GM18907 (cell line): ENCODE results near the gene RTN4RL2.

Experiments
- ATAC-seq: cut with Tn5 transposase; IDR thresholded peaks from one replicate; pipeline ENCODE4 v1.9.1; 2021; ENCODE audit warnings: mild to moderate bottlenecking, moderate library complexity; ENCODE audit not compliant: unreplicated experiment

The RTN4RL2 gene

DNA sequence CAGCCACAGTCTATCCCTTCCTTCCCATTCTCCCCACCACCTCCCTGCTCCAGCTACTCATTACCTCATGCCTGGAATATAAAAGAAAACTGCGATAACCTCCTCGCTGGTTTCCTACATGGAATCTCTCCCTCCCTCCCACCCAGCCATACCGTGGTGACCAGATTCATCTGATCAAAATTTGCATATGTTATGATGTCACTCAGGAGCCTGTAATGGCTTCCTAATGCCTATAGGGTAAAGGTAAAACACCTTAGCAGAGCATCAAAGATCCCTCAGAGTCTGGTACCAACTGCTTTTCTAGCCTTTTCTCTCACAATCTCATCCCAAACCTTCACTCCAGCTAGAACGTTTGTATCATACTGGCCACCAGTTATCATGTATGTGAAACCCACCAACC is 19.6 kb downstream of the RTN4RL2 start:
- ATAC-seq: no peak

DNA sequence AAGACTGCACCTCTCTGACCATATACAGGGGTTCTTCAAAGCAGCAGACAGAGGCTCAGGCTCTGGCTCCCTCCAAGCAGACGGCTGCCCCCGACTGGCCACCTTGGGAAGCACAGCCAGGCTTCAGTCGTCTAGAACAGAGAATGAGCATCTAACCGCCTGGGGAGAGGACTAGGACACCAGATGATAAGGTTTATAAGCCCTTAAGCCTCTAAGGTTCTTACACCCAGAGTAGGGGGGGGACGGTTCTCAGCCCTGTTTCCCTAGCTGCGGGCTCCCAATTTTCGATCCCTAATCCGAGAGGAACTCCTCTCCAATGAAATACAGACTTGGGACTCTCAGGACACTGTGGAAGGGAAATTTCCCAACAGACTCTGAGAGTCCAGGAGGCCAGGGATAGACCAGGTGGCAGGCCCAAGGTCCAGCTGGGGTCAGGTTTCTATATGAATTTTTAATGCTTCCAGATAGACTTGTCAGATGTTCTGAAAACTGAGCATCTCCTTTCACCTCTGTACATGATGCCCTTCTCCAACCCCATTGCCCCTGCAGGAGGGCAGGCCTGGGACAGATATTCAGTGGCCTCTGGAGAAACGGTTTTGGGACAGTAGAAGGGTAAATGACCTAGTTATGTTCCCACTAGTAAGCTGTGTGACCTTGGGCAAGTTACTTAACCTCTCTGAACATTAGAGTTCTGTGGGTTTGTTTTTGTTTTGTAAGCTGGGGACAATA is 20.2 kb downstream of the RTN4RL2 start:
- peak; percentile 28 for ATAC-seq

DNA sequence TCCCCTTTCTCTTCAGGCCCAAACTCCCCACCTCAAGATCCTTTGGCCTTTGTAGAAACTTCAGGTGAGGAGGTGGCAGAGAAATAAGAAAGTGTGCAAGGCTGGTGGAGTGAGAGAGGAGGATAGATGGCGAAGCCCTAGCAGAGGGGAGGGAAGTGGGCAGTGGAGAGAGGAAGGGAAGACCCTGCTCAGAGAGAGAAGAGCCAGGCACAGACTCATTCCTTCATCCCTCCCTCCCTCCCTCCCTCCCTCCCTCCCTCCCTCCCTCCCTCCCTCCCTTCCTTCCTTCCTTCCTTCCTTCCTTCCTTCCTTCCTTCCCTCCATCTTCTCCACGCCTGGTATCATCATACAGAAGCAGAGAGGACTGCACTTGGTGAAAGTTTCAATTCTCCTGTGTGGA is 21.0 kb downstream of the RTN4RL2 start:
- no peak for ATAC-seq

DNA sequence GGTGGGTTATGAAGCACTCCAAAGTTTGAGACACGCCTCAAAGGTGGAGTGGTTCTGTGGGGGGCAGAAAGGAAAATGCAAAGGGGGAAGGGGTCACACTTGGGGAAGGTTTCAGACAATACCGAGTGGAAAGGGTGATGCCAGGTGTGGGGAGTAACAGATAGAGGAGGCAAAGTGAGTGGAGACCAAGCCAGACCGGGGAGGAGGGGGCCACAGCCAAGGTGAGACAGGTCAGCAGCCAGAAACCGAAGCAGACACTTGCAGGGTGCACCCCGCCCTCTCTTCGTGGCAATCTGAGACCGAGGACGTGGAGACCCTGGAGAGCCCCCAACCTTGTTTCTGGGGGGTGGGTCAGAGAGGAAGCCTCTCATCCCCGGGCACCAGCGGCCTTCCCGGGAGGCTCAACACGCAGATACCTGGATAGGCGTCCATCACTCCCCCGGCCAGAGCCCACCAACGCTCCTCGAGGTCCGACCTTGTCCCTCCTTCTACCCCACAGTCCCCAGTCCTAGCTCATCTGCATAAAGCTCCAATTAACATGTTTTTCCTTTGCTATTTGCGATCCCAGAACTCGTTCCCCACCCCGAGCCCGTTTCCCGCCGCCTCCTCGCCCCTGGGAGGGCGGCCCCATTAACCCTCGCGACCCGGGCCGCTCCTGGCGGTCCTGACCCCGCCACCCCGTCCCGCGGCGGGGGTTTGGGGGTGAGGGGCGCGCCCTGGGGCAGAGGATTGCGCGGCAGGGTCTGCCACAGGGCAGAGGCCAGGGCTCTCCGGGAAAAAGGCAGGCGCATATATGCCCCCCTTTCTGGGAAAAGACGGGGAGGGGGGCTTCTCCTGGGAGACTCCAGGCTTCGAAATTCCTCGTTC is 21.8 kb downstream of the RTN4RL2 start:
- ATAC-seq: no peak

DNA sequence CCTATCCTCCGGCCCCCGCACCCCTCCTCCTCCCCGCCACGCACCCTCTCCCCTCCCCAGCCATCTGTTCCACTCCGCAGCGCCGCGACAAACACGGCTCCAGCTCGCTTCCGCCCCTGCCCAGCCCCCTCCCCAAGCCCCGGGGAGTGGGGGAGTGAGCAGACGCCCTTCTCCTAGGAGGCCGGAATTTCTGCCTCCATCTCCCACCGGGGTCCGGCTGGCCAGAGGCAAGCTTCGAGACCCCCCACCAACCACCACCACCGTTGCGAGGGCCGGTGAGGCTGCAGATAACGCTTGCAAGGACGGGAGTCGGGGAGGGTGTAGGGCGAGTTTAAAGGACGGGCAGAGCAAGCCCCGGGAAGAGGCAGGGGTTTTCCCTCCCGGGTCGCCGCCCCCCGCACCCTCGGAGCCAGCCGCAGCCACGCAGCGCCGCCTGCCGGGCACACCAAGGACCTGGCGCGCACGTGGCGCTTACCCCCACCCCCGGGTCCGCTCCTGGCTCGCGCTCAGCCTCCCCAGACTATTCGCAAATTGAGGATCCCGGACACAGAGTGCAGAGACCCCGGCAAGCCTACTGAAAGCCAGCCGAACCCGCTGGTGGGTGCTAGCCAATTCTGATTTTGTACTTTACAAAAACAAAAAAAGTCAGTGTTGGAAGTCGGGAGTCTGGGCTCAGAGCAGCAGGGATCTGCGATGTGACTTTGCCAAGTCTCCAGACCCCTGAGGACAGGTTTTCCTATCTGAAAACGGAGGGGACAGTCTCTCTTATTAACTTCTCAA is 22.6 kb downstream of the RTN4RL2 start:
- peak; percentile 48 for ATAC-seq

DNA sequence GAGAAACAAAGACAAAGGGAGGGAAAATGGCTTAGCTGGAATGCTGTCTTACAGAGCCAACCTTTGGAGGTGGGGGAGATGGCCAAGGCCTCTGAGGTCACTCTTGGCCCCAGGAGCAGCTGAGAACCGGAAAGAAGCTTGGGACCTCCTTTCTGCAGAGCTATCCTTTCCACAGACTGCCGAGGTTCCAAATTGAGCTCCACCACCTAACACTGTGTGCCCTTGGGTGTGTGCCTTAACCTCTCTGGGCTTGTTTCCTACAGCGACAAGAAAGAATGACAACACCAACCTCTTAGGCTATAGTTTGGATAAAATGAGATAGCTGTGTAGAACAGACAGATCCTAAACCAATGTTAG is 23.2 kb downstream of the RTN4RL2 start:
- no peak for ATAC-seq

DNA sequence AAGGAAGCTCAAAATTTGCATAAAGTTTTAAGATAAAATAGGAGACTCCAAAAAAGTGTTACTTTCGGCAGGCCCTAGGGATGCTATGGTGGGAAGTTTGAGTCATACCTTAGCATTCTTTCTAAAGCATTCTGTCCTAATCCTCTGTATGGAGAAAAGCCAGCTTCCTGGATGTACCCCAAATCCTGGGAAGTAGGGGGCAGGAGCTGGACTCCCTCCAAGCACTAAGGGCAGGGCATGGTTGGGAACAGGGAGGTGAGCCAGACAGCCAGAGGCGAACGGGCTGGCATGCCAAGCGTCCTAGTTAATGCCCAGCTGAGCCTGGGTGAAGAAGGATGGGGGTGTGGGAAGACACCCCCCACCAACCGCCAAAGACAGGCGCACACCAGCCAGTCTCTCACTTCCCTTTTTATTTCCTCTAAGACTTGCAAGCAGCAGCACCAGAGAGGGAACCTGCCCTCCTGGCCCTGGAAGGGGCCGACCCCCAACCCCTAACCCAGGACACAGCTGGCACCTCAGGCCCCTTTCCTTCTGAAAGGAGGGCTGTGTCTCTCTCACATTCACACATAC is 23.9 kb downstream of the RTN4RL2 start:
- ATAC-seq: peak; percentile 79

DNA sequence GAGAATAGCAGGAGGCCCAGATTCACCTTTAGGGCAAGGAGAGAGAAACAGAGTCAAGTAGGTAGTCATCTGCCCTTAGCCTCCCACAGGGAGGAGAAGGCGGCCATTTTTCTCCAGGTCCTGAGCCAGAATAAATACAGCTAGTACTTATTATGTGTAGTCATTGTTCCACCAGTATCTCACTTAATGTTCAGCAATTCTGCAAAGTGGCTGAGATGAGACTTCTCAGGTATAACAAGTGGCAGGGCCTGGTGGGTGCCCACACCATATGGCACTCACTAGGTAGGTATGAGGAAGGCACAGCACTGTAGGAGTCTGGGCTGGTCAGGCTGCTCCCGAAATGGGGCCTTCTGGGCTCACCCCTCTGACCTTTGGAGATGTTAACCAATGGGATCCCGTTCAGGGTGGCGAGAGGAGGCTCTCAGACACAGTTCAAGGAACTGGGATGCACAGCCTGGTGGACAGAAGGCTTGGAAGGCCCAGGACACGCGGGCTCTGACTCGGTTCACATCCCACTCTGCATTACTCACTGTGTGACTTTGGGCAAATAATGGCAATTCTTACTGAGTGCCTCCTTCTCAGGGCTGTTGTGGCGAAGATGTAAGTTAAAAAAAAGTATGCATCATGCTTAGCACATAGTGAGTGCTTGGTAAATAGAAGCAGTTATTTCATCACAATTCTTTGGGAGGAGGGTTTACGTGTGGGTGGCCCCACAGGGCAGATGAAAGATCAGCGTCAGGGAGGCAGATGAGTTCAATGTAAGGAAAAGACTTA is 25.1 kb downstream of the RTN4RL2 start:
- ATAC-seq: no peak

DNA sequence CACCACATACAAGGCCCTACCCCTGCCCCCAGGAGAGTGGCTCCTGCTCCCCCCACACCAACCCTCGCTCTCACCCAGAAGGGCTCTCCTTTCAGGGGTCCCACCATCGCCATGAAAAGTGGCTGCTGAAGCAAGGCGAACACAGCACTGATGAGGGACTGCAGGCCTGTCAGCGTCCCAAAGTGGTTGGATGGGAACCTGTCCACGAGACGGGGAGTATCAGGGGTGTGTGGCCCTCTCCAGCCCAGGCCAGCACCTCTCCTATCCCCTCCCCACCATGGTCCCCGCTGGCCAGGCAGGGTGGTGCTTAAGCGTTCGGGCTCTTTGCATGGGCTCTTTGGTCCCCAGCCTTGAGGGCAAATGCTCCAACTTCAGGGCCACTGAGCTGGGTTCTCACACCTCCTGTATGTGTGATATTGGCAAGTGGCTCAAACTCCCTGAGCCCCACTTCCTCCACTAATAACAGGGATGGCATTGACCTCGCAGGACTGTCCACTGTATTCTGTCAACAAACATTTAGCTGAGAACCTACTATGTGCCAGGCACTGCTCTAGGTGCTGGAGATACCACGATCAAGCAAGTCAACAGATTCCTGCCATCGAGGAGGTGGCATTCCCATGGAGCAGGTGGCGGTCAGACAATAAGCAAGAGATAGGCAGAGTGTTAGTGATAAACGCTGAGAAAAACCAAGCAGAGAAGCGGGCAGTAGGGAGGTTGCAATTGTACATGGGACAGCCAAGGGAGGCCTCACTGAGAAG is 26.9 kb downstream of the RTN4RL2 start:
- ATAC-seq: no peak

DNA sequence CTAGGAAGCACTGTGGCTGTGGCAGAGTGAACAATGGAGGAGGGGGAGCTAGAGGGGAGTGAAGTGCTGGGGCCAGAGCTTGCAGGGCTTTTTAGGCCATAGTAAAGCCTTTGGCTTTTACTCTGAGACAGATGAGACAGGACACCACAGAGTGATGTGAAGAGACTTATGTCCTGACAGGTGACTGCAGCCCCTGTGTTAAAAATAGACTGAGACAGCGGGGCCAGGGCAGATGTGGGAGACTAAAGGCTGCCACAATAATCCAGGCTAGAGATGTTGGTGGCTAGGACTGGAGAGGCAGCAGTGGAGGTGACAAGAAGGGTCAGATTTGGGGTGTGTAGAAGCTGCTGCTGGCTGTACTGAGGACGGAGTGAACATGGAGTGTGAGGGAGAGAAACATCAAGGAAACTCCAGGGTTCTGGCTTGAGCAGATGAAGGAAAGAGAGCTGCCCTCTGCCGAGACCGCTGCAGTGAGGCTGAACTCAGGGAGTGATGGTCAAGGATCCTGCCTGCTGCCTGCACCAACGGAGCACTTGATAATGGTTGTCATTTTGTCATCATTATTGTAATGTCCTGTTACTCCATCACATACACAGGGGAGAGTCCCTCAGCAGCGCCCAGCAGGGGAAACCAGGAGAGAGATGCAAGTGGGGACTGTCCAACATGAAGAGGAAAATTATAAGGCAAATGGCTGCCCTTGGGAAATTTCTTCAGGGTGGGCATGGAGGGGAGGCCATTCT is 27.8 kb downstream of the RTN4RL2 start:
- ATAC-seq: no peak

DNA sequence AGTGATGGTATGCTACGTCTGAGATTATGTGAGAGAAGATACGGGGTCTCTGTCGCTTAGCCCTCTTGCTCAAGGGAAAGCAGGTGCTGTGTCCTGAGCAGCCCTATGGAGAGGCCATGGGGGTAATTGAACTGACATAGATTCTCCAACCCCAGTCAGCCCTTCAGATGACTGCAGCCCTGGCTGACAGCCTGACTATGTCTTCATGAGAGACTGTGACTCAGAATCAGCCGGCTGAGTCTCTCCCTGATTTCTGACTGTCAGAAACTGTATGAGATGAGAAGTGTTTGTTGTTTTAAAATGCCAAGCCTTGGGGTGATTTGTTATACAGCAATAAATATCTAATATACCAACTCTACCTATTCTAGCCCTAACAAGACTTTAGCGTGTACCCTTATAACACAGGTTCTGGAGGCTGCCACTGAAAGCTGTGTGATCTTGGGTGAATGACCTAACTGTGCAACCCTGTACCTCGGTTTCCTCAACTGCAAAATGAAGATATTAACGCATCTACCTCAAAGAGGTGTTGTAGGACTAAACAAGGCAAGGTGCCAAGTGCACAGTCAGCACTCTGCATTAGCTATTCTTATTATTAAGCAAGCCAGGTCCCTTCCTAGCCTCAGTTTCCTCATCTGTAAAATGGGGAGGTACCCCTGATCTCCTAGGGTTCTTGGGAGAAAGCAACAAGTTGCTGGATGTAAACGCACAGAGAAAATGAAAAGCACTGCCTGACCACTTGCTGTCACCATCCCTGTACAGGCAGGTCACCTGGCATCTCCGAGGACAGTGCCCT is 30.3 kb downstream of the RTN4RL2 start:
- no peak for ATAC-seq

DNA sequence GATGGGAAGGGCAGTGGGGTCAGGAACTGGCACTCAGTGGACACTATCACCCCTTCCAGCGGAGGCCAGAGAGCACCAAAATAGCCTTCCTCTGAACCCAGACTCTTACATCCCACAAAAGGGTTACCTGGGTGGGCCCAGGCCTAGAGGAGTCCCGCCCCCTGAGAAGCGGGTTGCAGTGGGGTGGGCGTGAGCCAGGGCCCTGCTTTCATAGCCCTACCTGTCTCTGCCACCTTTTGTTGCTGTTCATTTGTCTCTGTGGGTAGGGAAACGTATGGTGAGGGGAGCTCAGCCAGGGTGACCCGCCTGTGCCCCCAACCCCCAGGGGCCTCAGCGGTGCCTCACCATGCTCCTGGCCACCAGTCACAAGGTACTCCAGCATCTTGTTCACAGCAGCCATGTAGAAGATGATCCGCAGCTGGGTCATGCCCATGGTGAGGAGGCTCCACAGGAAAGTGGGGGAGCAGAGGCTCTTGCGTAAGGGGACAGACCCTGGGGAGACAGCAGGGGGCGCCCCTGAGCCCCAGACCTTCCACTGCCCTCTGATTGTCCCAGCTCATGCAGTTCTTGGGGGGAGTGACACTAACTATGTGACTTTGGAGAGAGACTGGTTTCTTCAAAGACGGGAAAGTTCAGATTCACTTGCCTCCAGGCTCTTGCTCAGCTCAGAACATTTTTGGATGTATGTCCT is 31.2 kb downstream of the RTN4RL2 start:
- ATAC-seq: no peak

DNA sequence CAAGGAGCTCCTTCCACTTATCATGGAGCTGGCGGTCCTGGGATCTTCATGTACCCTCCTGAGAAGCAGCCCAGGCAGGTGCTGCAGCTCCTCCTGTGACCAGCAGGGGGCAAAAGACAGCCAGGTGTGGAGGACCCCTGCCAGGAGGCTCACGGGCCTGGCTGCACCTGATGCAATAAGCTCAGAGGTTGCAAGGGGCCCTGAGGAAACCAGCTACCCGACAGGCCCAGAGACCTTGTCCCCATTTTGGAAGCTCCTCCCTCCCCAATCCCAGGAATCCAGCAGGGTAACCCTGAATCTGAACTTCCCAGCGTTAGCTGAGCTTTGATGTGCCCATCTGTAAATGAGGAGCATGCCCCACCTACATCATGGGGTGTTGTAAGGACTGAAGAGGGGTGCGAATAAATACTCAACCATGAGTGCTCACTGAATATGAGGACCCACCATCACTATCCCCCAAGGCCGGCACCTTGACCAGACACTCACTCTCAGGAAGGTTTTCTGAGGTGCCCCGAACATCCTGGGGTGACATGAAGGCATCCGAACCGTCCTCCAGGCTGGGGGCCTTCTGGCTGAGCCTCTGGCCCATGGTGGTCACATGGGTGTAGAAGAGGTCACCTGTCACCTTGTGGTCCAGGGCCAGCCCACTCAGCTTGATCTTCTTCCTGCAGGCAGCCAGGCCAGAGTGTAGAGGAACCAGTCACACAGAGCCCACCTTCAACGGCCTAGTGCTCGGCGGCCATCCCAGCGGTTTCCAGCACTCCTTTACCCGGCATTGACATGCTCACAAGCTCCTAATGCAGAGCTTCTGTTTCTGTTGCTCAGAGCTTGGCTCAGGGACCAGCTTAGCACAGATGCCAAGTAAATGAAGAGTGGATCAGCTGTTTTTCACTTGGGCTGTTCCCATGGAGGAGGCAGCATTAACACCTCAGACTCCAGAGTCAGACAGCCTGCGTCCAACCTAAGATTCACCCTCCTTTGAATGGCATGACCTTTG is 33.5 kb downstream of the RTN4RL2 start:
- ATAC-seq: peak; percentile 74

DNA sequence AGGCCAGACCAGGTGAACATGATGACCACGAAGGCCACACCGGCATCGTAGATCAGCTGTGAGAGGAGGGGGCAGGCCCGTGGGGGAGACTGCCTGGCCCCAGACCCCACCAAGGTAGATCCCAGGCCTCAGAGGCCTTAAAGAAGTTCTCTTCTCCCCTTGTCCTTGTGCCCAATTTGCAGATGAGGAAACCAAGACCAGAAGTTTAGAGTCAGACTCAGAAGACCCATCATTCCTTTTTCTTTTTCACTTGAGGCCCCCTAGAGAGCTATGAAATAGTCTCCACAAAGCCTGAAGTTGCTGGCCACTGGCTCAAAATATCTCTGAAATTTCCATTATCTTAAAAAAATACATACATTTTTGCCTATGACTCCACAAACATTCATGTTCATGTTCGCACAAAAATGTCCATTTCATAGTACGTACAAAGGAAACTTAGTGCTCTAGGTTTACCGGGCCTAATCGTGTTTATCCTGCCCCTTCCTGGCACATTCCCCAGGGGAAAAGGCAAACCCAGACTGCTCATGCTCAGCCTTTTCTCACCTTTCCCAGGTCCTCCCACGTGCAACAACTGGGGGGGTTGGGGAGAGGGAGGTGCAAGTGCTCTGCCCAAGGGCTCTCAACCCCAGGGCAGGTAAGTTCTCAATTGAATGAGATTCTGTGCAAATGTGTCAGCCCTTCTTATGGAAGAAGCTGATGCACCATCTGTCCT is 35.9 kb downstream of the RTN4RL2 start:
- no peak for ATAC-seq

DNA sequence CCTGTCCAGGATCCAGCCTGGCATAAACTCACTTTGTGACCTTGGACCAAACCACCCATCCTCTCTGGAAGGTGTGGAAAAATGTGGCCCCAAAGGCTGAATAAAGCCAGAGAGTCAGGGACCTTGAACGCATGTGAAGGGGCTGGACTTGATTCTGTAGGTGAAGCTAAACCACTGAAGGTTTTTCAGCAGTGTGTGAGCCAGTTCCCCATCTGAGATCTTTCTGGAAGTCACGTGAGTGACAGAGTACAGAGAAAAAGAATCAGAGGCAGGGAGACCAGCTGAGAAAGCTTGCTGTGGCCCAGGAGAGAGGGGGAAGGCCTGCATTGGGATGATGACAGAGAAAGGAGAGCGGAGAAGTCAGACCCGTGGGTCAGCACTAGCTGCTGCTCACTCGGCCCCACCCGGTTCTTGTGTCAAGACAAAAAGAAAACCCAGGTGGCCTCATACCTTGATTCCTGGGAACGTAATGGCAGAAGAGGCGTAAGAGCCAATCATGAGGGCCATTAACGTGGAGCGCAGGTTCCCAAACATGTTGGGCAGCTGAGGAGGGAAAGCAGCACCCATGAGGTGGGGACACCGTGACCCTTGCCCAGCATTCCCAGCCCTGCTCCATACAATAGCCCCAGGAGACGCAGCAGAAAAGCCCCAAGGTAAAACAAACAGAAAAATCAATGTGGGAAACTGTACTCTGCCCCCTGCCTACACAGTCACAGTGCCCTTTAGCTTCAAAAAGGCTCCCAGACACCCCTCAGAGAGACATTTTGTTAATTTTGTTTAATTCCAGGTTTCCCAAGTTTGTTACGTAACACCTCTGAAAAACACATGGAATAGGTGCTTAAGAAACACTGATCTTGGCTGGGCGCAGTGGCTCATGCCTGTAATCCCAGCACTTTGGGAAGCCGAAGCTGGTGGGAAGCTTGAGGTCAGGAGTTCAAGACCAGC is 37.2 kb downstream of the RTN4RL2 start:
- no peak for ATAC-seq
